Activated naive CD8-positive, alpha-beta T cell treated with anti-CD3 and anti-CD28 coated beads for 36 hours (primary cell): ENCODE results near the gene NRIP2. TPM values are rescaled to one million over a fixed set of nuclear protein-coding genes. Genes with fewer than 3 reads are reported as not detected.

ENCODE experiments used
- DNase-seq: peaks from one replicate; pipeline ENCODE4 v3.0.0; 2021
- H3K27ac Mint-ChIP-seq: one replicate; pipeline ENCODE4 v1.8.0; 2022; ENCODE audit warnings: mild to moderate bottlenecking, moderate library complexity, mixed read lengths
- H3K27me3 Mint-ChIP-seq: one replicate; pipeline ENCODE4 v1.8.0; 2022; ENCODE audit warnings: mild to moderate bottlenecking, mixed read lengths
- H3K36me3 Mint-ChIP-seq: one replicate; pipeline ENCODE4 v1.8.0; 2021; ENCODE audit warnings: mild to moderate bottlenecking, mixed read lengths
- H3K4me1 Mint-ChIP-seq: one replicate; pipeline ENCODE4 v1.8.0; 2021; ENCODE audit warnings: mixed read lengths
- H3K4me3 Mint-ChIP-seq: one replicate; pipeline ENCODE4 v1.8.0; 2022; ENCODE audit warnings: mild to moderate bottlenecking, moderate library complexity, mixed read lengths
- H3K9me3 Mint-ChIP-seq: one replicate; pipeline ENCODE4 v1.8.0; 2022; ENCODE audit warnings: mixed read lengths
- total RNA-seq, 2 experiments: library from RNA; stranded (reverse); gene quantifications; one replicate each; pipeline ENCODE4 v1.2.3, GENCODE V29; 2021

The NRIP2 gene
- total RNA-seq, 2 experiments from 2014 or later: not detected

- H3K9me3 Mint-ChIP-seq: no peaks in the 10 kb centered on the region
- DNase-seq: no peak
- H3K4me1 Mint-ChIP-seq: no peaks in the 10 kb centered on the region
- peaks cover 7% of the 10 kb centered on the region for H3K36me3 Mint-ChIP-seq
- no peak within 1 kb of the TSS for H3K4me3 Mint-ChIP-seq
- H3K27ac Mint-ChIP-seq: peak within 1 kb of the TSS; percentile 75
- H3K27me3 Mint-ChIP-seq: no peaks in the 10 kb centered on the region
Measured at GRCh38 chr12:2857021-2857431, 22.2 kb upstream of the NRIP2 start, which contains the start of gene TEX52. TSS of gene TEX52 (minus strand) at chr12:2857039. CDS start at chr12:2857026, 13 bp downstream.

GRCh38 chr12:2856051-2856450 lies 21.2 kb upstream of the NRIP2 start:
- Mint-ChIP-seq H3K4me3 (no peak overlapping the region), H3K27me3 (no peaks in the 10 kb centered on the region), H3K27ac (no peak overlapping the region), H3K9me3 (no peaks in the 10 kb centered on the region), H3K36me3 (peaks cover 7% of the 10 kb centered on the region), H3K4me1 (no peaks in the 10 kb centered on the region)
- DNase-seq: no peak

- Mint-ChIP-seq H3K9me3 (no peaks in the 10 kb centered on the region), H3K27ac (no peak overlapping the region), H3K4me3 (no peak overlapping the region), H3K27me3 (no peaks in the 10 kb centered on the region), H3K4me1 (no peaks in the 10 kb centered on the region), H3K36me3 (peaks cover 7% of the 10 kb centered on the region)
- DNase-seq: no peak
Measured at GRCh38 chr12:2855546-2855945, 20.7 kb upstream of the NRIP2 start.

GRCh38 chr12:2854669-2855453 lies 20.0 kb upstream of the NRIP2 start:
- DNase-seq: no peak
- H3K27me3 Mint-ChIP-seq: no peaks in the 10 kb centered on the region
- H3K4me3 Mint-ChIP-seq: no peak overlapping the region
- H3K36me3 Mint-ChIP-seq: peaks cover 2% of the 10 kb centered on the region
- H3K9me3 Mint-ChIP-seq: no peaks in the 10 kb centered on the region
- H3K27ac Mint-ChIP-seq: no peak overlapping the region
- no peaks in the 10 kb centered on the region for H3K4me1 Mint-ChIP-seq

- Mint-ChIP-seq H3K9me3 (no peaks in the 10 kb centered on the region), H3K27me3 (no peaks in the 10 kb centered on the region), H3K27ac (no peak overlapping the region), H3K4me1 (no peaks in the 10 kb centered on the region), H3K4me3 (no peak overlapping the region), H3K36me3 (peaks cover 2% of the 10 kb centered on the region)
- DNase-seq: peak; percentile 49
Measured at GRCh38 chr12:2853626-2854025, 18.8 kb upstream of the NRIP2 start.

GRCh38 chr12:2851931-2852330 lies 17.1 kb upstream of the NRIP2 start:
- Mint-ChIP-seq H3K27me3 (no peaks in the 10 kb centered on the region), H3K9me3 (no peaks in the 10 kb centered on the region), H3K27ac (no peak overlapping the region), H3K36me3 (peaks cover 2% of the 10 kb centered on the region), H3K4me3 (no peak overlapping the region), H3K4me1 (no peaks in the 10 kb centered on the region)
- no peak for DNase-seq

- H3K9me3 Mint-ChIP-seq: no peaks in the 10 kb centered on the region
- peaks cover 12% of the 10 kb centered on the region for H3K36me3 Mint-ChIP-seq
- DNase-seq: no peak
- no peaks in the 10 kb centered on the region for H3K4me1 Mint-ChIP-seq
- H3K27ac Mint-ChIP-seq: no peak overlapping the region
- H3K4me3 Mint-ChIP-seq: no peak overlapping the region
- H3K27me3 Mint-ChIP-seq: no peaks in the 10 kb centered on the region
Measured at GRCh38 chr12:2845280-2845679, 10.4 kb upstream of the NRIP2 start.

GRCh38 chr12:2844786-2845185 lies 10.0 kb upstream of the NRIP2 start:
- DNase-seq: no peak
- Mint-ChIP-seq H3K36me3 (peaks cover 12% of the 10 kb centered on the region), H3K9me3 (no peaks in the 10 kb centered on the region), H3K27me3 (no peaks in the 10 kb centered on the region), H3K4me1 (no peaks in the 10 kb centered on the region), H3K27ac (no peak overlapping the region), H3K4me3 (no peak overlapping the region)

- no peaks in the 10 kb centered on the region for H3K27me3 Mint-ChIP-seq
- H3K4me1 Mint-ChIP-seq: no peaks in the 10 kb centered on the region
- no peaks in the 10 kb centered on the region for H3K9me3 Mint-ChIP-seq
- peaks cover 16% of the 10 kb centered on the region for H3K36me3 Mint-ChIP-seq
- no peak overlapping the region for H3K4me3 Mint-ChIP-seq
- no peak overlapping the region for H3K27ac Mint-ChIP-seq
- DNase-seq: no peak
Measured at GRCh38 chr12:2842948-2843347, 8.1 kb upstream of the NRIP2 start.

GRCh38 chr12:2841056-2841650 lies 6.3 kb upstream of the NRIP2 start:
- Mint-ChIP-seq H3K4me1 (no peaks in the 10 kb centered on the region), H3K27ac (no peak overlapping the region), H3K36me3 (peaks cover 17% of the 10 kb centered on the region), H3K9me3 (no peaks in the 10 kb centered on the region), H3K4me3 (no peak overlapping the region), H3K27me3 (no peaks in the 10 kb centered on the region)
- DNase-seq: no peak

- no peak for DNase-seq
- no peaks in the 10 kb centered on the region for H3K27me3 Mint-ChIP-seq
- peaks cover 19% of the 10 kb centered on the region for H3K4me1 Mint-ChIP-seq
- no peak overlapping the region for H3K27ac Mint-ChIP-seq
- no peak overlapping the region for H3K4me3 Mint-ChIP-seq
- H3K9me3 Mint-ChIP-seq: no peaks in the 10 kb centered on the region
- H3K36me3 Mint-ChIP-seq: peaks cover 8% of the 10 kb centered on the region
Measured at GRCh38 chr12:2836574-2836973, 1.7 kb upstream of the NRIP2 start.

GRCh38 chr12:2835691-2836403 lies 1.0 kb upstream of the NRIP2 start:
- Mint-ChIP-seq H3K4me1 (peaks cover 19% of the 10 kb centered on the region), H3K36me3 (peaks cover 9% of the 10 kb centered on the region), H3K9me3 (no peaks in the 10 kb centered on the region), H3K27me3 (no peaks in the 10 kb centered on the region), H3K4me3 (no peak overlapping the region), H3K27ac (no peak overlapping the region)
- DNase-seq: no peak

GRCh38 chr12:2833810-2834209 lies 1.0 kb downstream of the NRIP2 start:
- H3K4me3 Mint-ChIP-seq: no peak overlapping the region
- peaks cover 19% of the 10 kb centered on the region for H3K4me1 Mint-ChIP-seq
- H3K27me3 Mint-ChIP-seq: no peaks in the 10 kb centered on the region
- H3K27ac Mint-ChIP-seq: no peak overlapping the region
- peaks cover 6% of the 10 kb centered on the region for H3K36me3 Mint-ChIP-seq
- no peak for DNase-seq
- no peaks in the 10 kb centered on the region for H3K9me3 Mint-ChIP-seq

- no peak for DNase-seq
- peaks cover 7% of the 10 kb centered on the region for H3K36me3 Mint-ChIP-seq
- H3K4me1 Mint-ChIP-seq: peaks cover 19% of the 10 kb centered on the region
- H3K27me3 Mint-ChIP-seq: no peaks in the 10 kb centered on the region
- H3K27ac Mint-ChIP-seq: no peak overlapping the region
- no peaks in the 10 kb centered on the region for H3K9me3 Mint-ChIP-seq
- H3K4me3 Mint-ChIP-seq: no peak overlapping the region
Measured at GRCh38 chr12:2833327-2833726, 1.5 kb downstream of the NRIP2 start.

- Mint-ChIP-seq H3K36me3 (peaks cover 11% of the 10 kb centered on the region), H3K4me1 (peaks cover 19% of the 10 kb centered on the region), H3K4me3 (no peak overlapping the region), H3K27me3 (no peaks in the 10 kb centered on the region), H3K9me3 (no peaks in the 10 kb centered on the region), H3K27ac (no peak overlapping the region)
- DNase-seq: no peak
Measured at GRCh38 chr12:2832550-2833127, 2.2 kb downstream of the NRIP2 start.
